Activated CD4-positive, alpha-beta T cell treated with anti-CD3 and anti-CD28 coated beads for 24 hours (primary cell): ENCODE results near the gene ZNF346.
A peak's percentile ranks its signal among the peaks of the same experiment; 100 is the strongest.

ENCODE experiments used
- DNase-seq, 2 donors: peaks; one replicate each; pipeline ENCODE4 v3.0.0-alpha.2; 2020; ENCODE audit warnings: low read depth in 2 of 2

ZNF346 gene

GRCh38 chr5:177094224-177095087 is 72.0 kb downstream of the ZNF346 start:
- DNase-seq = no peak

GRCh38 chr5:177095088-177095669 is 72.7 kb downstream of the ZNF346 start:
- no peak for DNase-seq

- DNase-seq = no peak
Measured at GRCh38 chr5:177096162-177097015, 73.9 kb downstream of the ZNF346 start.

- no peak for DNase-seq
Measured at GRCh38 chr5:177097016-177097985, 74.8 kb downstream of the ZNF346 start.

GRCh38 chr5:177098120-177098469 is 75.6 kb downstream of the ZNF346 start:
- no peak for DNase-seq

- DNase-seq = no peak
Measured at GRCh38 chr5:177098470-177099141, 76.1 kb downstream of the ZNF346 start.

- DNase-seq = no peak
Measured at GRCh38 chr5:177099422-177100093, 77.1 kb downstream of the ZNF346 start.

GRCh38 chr5:177100714-177101121 is 78.2 kb downstream of the ZNF346 start:
- no peak for DNase-seq

- DNase-seq = no peak
Measured at GRCh38 chr5:177103523-177104253, 81.2 kb downstream of the ZNF346 start.

- no peak for DNase-seq
Measured at GRCh38 chr5:177105691-177106476, 83.4 kb downstream of the ZNF346 start.

GRCh38 chr5:177107159-177107558 is 84.7 kb downstream of the ZNF346 start:
- DNase-seq = no peak

GRCh38 chr5:177109810-177110209 is 87.3 kb downstream of the ZNF346 start:
- DNase-seq = no peak

- DNase-seq = peak; percentile 42 to 51
Measured at GRCh38 chr5:177111720-177112394, 89.4 kb downstream of the ZNF346 start.

GRCh38 chr5:177112589-177113220 is 90.2 kb downstream of the ZNF346 start:
- no peak for DNase-seq

- peak; percentile 63 to 66 for DNase-seq
Measured at GRCh38 chr5:177113566-177114424, 91.3 kb downstream of the ZNF346 start.

GRCh38 chr5:177116631-177117373 is 94.3 kb downstream of the ZNF346 start:
- DNase-seq = peak; percentile 66 to 82
